B cell (primary cell): Measurements from ENCODE around the gene RINL.

Source experiments
- CTCF ChIP-seq: fragments of 200-600 bp; IDR thresholded peaks from one replicate; pipeline ENCODE4 v1.8.0; 2022; ENCODE audit warnings: antibody characterized with exemption, mild to moderate bottlenecking
- EZH2 ChIP-seq: IDR thresholded peaks from 2 replicates; pipeline ENCODE4 v1.6.1; 2012; ENCODE audit warnings: borderline replicate concordance, low read depth, mild to moderate bottlenecking, moderate library complexity, low read length; ENCODE audit not compliant: insufficient read depth, poor library complexity, severe bottlenecking

GRCh38 chr19:38878575-38879399, 712 bp upstream of the RINL start:
- TF ChIP-seq CTCF (no peak), EZH2 (no peak)
